Measurements from ENCODE around the gene CALR3.

DNA sequence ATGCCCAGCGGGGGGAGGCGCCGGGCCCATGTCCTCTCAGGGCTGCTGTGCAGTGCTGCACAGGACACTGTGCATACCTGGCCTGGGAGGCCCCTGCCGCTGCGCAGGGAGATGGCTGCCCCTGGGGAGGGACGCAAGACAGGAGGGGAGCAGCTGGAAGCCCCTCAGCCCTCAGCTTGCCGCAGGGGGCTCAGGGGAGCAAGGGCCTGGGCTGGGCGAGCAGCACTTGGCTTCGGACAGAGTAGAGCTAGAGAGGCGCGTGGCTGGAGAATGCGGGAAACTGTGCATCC, 35.4 kb upstream of the CALR3 start:
- no peak for TF ChIP-seq GATA2 (IDR thresholded peaks at IDR 0.05; ENCODE audit: low read depth, low read length)
- no peak for TF ChIP-seq GATA3 (IDR thresholded peaks at IDR 0.05; ENCODE audit: low read depth, low read length)

Data from SH-SY5Y (cell line).